K562 (cell line): ENCODE results near the gene ITLN1. TPM values are rescaled to one million over a fixed set of nuclear protein-coding genes. Genes with fewer than 3 reads are reported as not detected.

ENCODE experiments used
- ATAC-seq: fragments of 200-7000 bp; cut with Tn5 transposase; 3 replicates; pipeline ENCODE4 v1.9.1; 2020; ENCODE audit warnings: moderate library complexity
- BruUV-seq: library from RNA; stranded (reverse); fragments of 400-500 nt; replicated peaks from 2 replicates; lab custom pipeline; 2021; lab: Mats Ljungman, UMichigan
- CTCF ChIA-PET: fragments of 300-600 bp; formaldehyde crosslinking; extraction: SDS; loops from one replicate; lab custom pipeline; 2021; ENCODE audit warnings: low intra/inter-chr PET ratio; lab: Yijun Ruan, JAX
- POLR2A ChIA-PET: fragments of 300-600, 350-650 bp; sonication (Branson Sonifier 250); formaldehyde crosslinking; extraction: SDS; loops from one replicate; lab custom pipeline; 2021; ENCODE audit warnings: antibody characterized with exemption, inconsistent platforms; lab: Yijun Ruan, JAX
- DNase-seq, 4 experiments: peaks; one replicate each; pipeline versions ENCODE4 v3.0.0 to v3.0.0-alpha.2; 2011 to 2018; ENCODE audit warnings: low spot score in 3 of 4, mixed read lengths in 3 of 4; ENCODE audit errors: extremely low read depth in 1 of 4
- FAIRE-seq: peaks from 2 replicates; lab custom pipeline; 2011; peaks lifted over from hg19 to GRCh38; lab: Jason Lieb, UNC
- H2AFZ ChIP-seq: 2 replicates; pipeline ENCODE4 v1.6.0; 2011; ENCODE audit warnings: low read depth, low read length, control low read depth, inconsistent platforms
- H3K27ac ChIP-seq: fragments of 200-600 bp; 3 replicates; pipeline ENCODE4 v1.8.0; 2011; ENCODE audit warnings: low read depth, mild to moderate bottlenecking, control low read depth, inconsistent platforms, low read length, moderate library complexity, mixed read lengths; ENCODE audit errors: extremely low read depth
- H3K27me3 ChIP-seq, 2 experiments: fragments of 300-600 bp in 1 of 2; 2 replicates in 1 of 2; 3 replicates in 1 of 2; pipeline versions ENCODE4 v1.6.0 to v1.8.0; 2011; ENCODE audit warnings: inconsistent platforms in 2 of 2, low read length in 2 of 2, mild to moderate bottlenecking in 1 of 2, mixed read lengths in 1 of 2, moderate library complexity in 1 of 2; ENCODE audit not compliant: control insufficient read depth in 2 of 2, insufficient read depth in 2 of 2
- H3K36me3 ChIP-seq: fragments of 300-600 bp; 3 replicates; pipeline ENCODE4 v1.8.0; 2011; ENCODE audit warnings: mild to moderate bottlenecking, low read length, inconsistent platforms; ENCODE audit not compliant: control insufficient read depth, insufficient read depth
- H3K4me1 ChIP-seq, 2 experiments: fragments of 200-600 bp in 1 of 2; replicated peaks in 1 of 2; 2 replicates in 1 of 2; 3 replicates in 1 of 2; pipeline versions ENCODE4 v1.5.1 to v1.8.0; 2011; ENCODE audit warnings: inconsistent platforms in 2 of 2, low read length in 2 of 2, mild to moderate bottlenecking in 1 of 2, mixed read lengths in 1 of 2, moderate library complexity in 1 of 2; ENCODE audit not compliant: control insufficient read depth in 2 of 2, insufficient read depth in 2 of 2
- H3K4me2 ChIP-seq: 2 replicates; pipeline ENCODE4 v1.6.1; 2011; ENCODE audit warnings: low read length, control low read depth, inconsistent platforms, mixed read lengths; ENCODE audit not compliant: insufficient read depth
- H3K4me3 ChIP-seq: fragments of 200-600 bp; sonication (generic), shearing (Covaris generic); 2 replicates; pipeline ENCODE4 v1.5.1; 2016; ENCODE audit warnings: control low read depth, inconsistent platforms
- H3K79me2 ChIP-seq: fragments of 200-600 bp; 3 replicates; pipeline ENCODE4 v1.8.0; 2011; ENCODE audit warnings: low read length, inconsistent platforms; ENCODE audit not compliant: control insufficient read depth, insufficient read depth
- H3K9ac ChIP-seq, 2 experiments: 2 replicates each; pipeline versions ENCODE4 v1.6.0 to v1.6.1; 2011; ENCODE audit warnings: low read depth in 2 of 2, low read length in 2 of 2, control low read depth in 1 of 2, inconsistent platforms in 1 of 2, mild to moderate bottlenecking in 1 of 2, mixed read lengths in 1 of 2; ENCODE audit not compliant: insufficient read depth in 1 of 2
- H3K9me1 ChIP-seq: one replicate; pipeline ENCODE4 v1.6.0; 2011; ENCODE audit warnings: inconsistent platforms, mild to moderate bottlenecking, low read length, moderate library complexity; ENCODE audit not compliant: control insufficient read depth, insufficient read depth
- H3K9me3 ChIP-seq: replicated peaks from 2 replicates; pipeline ENCODE4 v1.5.1; 2011; ENCODE audit warnings: low read depth, low read length, inconsistent platforms; ENCODE audit not compliant: control insufficient read depth, insufficient read depth
- H4K20me1 ChIP-seq: replicated peaks from 2 replicates; pipeline ENCODE4 v1.6.1; 2011; ENCODE audit warnings: low read length, inconsistent platforms, mixed read lengths; ENCODE audit not compliant: control insufficient read depth, insufficient read depth
- ARID3A ChIP-seq: IDR thresholded peaks from 2 replicates; pipeline ENCODE4 v1.6.1; 2012; ENCODE audit warnings: low read depth, low read length, improper control_type of control experiment, borderline replicate concordance
- C11orf30 ChIP-seq: fragments of 450-650 bp; IDR thresholded peaks from 2 replicates; pipeline ENCODE4 v1.6.1; 2016; ENCODE audit warnings: low read depth, mild to moderate bottlenecking
- CTBP1 ChIP-seq: fragments of 450-650 bp; IDR thresholded peaks from 2 replicates; pipeline ENCODE4 v1.6.1; 2016; ENCODE audit warnings: borderline replicate concordance
- MAFF ChIP-seq: IDR thresholded peaks from 2 replicates; pipeline ENCODE4 v1.6.1; 2012; ENCODE audit warnings: low read length, improper control_type of control experiment
- MAFG ChIP-seq: fragments of 450-650 bp; conservative IDR thresholded peaks from 2 replicates; pipeline ENCODE4 v1.6.1; 2016; ENCODE audit warnings: missing genetic modification characterization, missing compliant biosample characterization
- MAFK ChIP-seq: IDR thresholded peaks from 2 replicates; pipeline ENCODE4 v1.6.1; 2011; ENCODE audit warnings: low read length, improper control_type of control experiment
- NFATC3 ChIP-seq: fragments of 450-650 bp; IDR thresholded peaks from 2 replicates; pipeline ENCODE4 v1.6.1; 2017; ENCODE audit warnings: mild to moderate bottlenecking
- NR1H2 ChIP-seq: sonication (generic); formaldehyde crosslinking; IDR thresholded peaks from 2 replicates; pipeline ENCODE4 v1.4.0; 2020; ENCODE audit warnings: mild to moderate bottlenecking, missing genetic modification reagents
- ZBTB12 ChIP-seq: fragments of 250-450 bp; sonication (Bioruptor Pico); IDR thresholded peaks from 2 replicates; pipeline ENCODE4 v1.4.0; 2020
- ZNF316 ChIP-seq: fragments of 450-650 bp; IDR thresholded peaks from 2 replicates; pipeline ENCODE4 v1.6.1; 2016
- ZNF584 ChIP-seq: fragments of 200-800 bp; sonication (Bioruptor generic); IDR thresholded peaks from 2 replicates; pipeline ENCODE4 v1.6.1; 2016; ENCODE audit warnings: low read depth, mild to moderate bottlenecking, missing genetic modification characterization, missing compliant biosample characterization
- WGBS: fragments of 100-300 bp; shearing (Covaris generic); methylation state at CpG from one replicate; pipeline ENCODE4 v1.1.6; 2016; ENCODE audit warnings: low coverage, mixed read lengths; ENCODE audit not compliant: insufficient coverage; ENCODE audit errors: missing lambda C conversion rate; 5-methylcytosine and 5-hydroxymethylcytosine counted together
- in situ Hi-C: fragments of 300-500 bp; cut with MboI; formaldehyde crosslinking; loops from 4 replicates; pipeline ENCODE4 v1.15.0; 2018; ENCODE audit warnings: inconsistent platforms, mixed read lengths
- intact Hi-C: fragments of 100-400 bp; cut with micrococcal nuclease; formaldehyde crosslinking; loops from 2 replicates; pipeline ENCODE4 v1.14.2; 2022
- polyA plus RNA-seq, 8 experiments: library from polyadenylated mRNA; depleted of rRNA in 4 of 8; stranded (reverse) in 5 of 8; unstranded in 3 of 8; fragments of >200 nt; fragmentation: Nextera tagmentation in 2 of 8; fragmentation: Illumina TruSeq in 1 of 8; extraction: Ambion mirVana in 2 of 8; extraction: Trizol in 1 of 8; gene quantifications; 2 replicates each; pipeline versions ENCODE4 v1.2.1 to v1.2.3, GENCODE V29; 2011 to 2014; ENCODE audit warnings: inconsistent platforms in 1 of 8, missing spikeins in 1 of 8
- total RNA-seq, 7 experiments: library from RNA; depleted of rRNA in 6 of 7; stranded (reverse); fragments of >200 nt in 6 of 7; fragmentation: Illumina TruSeq in 2 of 7; extraction: Trizol in 2 of 7; gene quantifications; 2 replicates each; pipeline versions ENCODE4 v1.2.1 to v1.2.3, GENCODE V29; 2011 to 2021; ENCODE audit warnings: low replicate concordance in 1 of 7

Gene ITLN1
- total and polyA plus RNA-seq, 9 of the 15 experiments (the other 6 are each of a cell fraction or from before 2014, with no cell fraction given): not detected

- TF ChIP-seq CTBP1: no peak
- 0 out of 2 replicates have a peak, but pooled peaks have one; percentile 16 for TF ChIP-seq MAFK
- TF ChIP-seq ARID3A: no peak
- no peak for TF ChIP-seq NR1H2 (CRISPR knock-in tag)
- TF ChIP-seq ZNF316: peak; percentile 26; the same call in 1 of the 2 replicates
- peak; percentile 21; the same call in 1 of the 2 replicates for TF ChIP-seq MAFF
- no peak for TF ChIP-seq NFATC3
- peak; percentile 38; the same call in 1 of the 2 replicates for TF ChIP-seq C11orf30
- TF ChIP-seq ZBTB12: no peak
- peak; percentile 51 for TF ChIP-seq MAFG
- no peak for TF ChIP-seq ZNF584 (CRISPR knock-in tag)
- Histone ChIP-seq H3K27ac (no peak overlapping the region), H3K4me1 (peaks cover 4 to 6% of the 10 kb centered on the region in 2 experiments; a peak in 2 of 5 replicates), H3K9ac (no peak overlapping the region), H3K9me1 (no peaks in the 10 kb centered on the region), H3K79me2 (no peaks in the 10 kb centered on the region), H3K27me3 (peaks cover 2 to 26% of the 10 kb centered on the region in 2 experiments; a peak in 3 of 5 replicates), H4K20me1 (no peaks in the 10 kb centered on the region), H3K4me3 (no peak overlapping the region), H3K9me3 (no peaks in the 10 kb centered on the region), H2AFZ (no peak overlapping the region), H3K36me3 (no peaks in the 10 kb centered on the region), H3K4me2 (no peak overlapping the region)
- POLR2A ChIA-PET: no interaction called here
- BruUV-seq: no TSS peak
- WGBS: 0% methylated on average over 4 of the region's 4 CpGs
- FAIRE-seq (no peak), DNase-seq (no peak), ATAC-seq (no peak)
- intact Hi-C loops (no loop called here), in situ Hi-C loops (loop anchor here (25.0 kb wide), 1 partner anchor 246 kb away; the partner anchor contains the start of genes KLHDC9 and NECTIN4)
- CTCF ChIA-PET: no interaction called here
These were observed 43.9 kb downstream of the ITLN1 start for GRCh38 chr1:160841079-160841478.
